GM12878 (cell line): ENCODE measurements around the gene C20orf144. TPM values are rescaled to one million over a fixed set of nuclear protein-coding genes. Genes with fewer than 3 reads are reported as not detected.

Source experiments
- ATAC-seq: fragments of 200-7000 bp; cut with Tn5 transposase; 3 replicates; pipeline ENCODE4 v1.9.1; 2020; ENCODE audit warnings: mild to moderate bottlenecking, moderate library complexity
- BruUV-seq: library from RNA; stranded (reverse); fragments of 400-500 nt; replicated peaks from 2 replicates; lab custom pipeline; 2021; lab: Mats Ljungman, UMichigan
- CTCF ChIA-PET: fragments of 300-600 bp; sonication (Branson Sonifier 250); formaldehyde crosslinking; extraction: SDS; loops from one replicate; lab custom pipeline; 2021; ENCODE audit warnings: inconsistent platforms; lab: Yijun Ruan, JAX
- POLR2A ChIA-PET: fragments of 350-600 bp; formaldehyde crosslinking; extraction: SDS; loops from one replicate; lab custom pipeline; 2021; ENCODE audit warnings: inconsistent platforms; lab: Charles Lee
- RAD21 ChIA-PET: fragments of 300-600 bp; sonication (Branson Sonifier 250); formaldehyde crosslinking; loops from one replicate; lab custom pipeline; 2023; ENCODE audit warnings: antibody characterized with exemption; ENCODE audit not compliant: unreplicated experiment; lab: Charles Lee
- SMC1A ChIA-PET: fragments of 300-600 bp; sonication (Branson Sonifier 250); formaldehyde crosslinking; loops from one replicate; lab custom pipeline; 2023; ENCODE audit not compliant: unreplicated experiment, uncharacterized antibody; lab: Charles Lee
- DNase-seq: peaks from one replicate; pipeline ENCODE4 v3.0.0-alpha.2; 2011; ENCODE audit warnings: low read depth, low spot score
- FAIRE-seq: peaks from 3 replicates; lab custom pipeline; 2011; peaks lifted over from hg19 to GRCh38; lab: Jason Lieb, UNC
- H2AFZ ChIP-seq: 2 replicates; pipeline ENCODE4 v1.6.0; 2011; ENCODE audit warnings: low read depth, low read length, control low read depth; ENCODE audit not compliant: control insufficient read depth
- H3K27ac ChIP-seq: 2 replicates; pipeline ENCODE4 v1.5.1; 2011; ENCODE audit warnings: control low read depth; ENCODE audit not compliant: control insufficient read depth, insufficient read depth
- H3K27me3 ChIP-seq, 2 experiments: replicated peaks in 1 of 2; 2 replicates each; pipeline versions ENCODE4 v1.6.0 to v1.6.1; 2011; ENCODE audit warnings: low read length in 1 of 2; ENCODE audit not compliant: control insufficient read depth in 2 of 2, insufficient read depth in 2 of 2
- H3K36me3 ChIP-seq, 2 experiments: 2 replicates each; pipeline ENCODE4 v1.5.1; 2011; ENCODE audit warnings: low read length in 1 of 2; ENCODE audit not compliant: control insufficient read depth in 2 of 2, insufficient read depth in 2 of 2
- H3K4me1 ChIP-seq: 2 replicates; pipeline ENCODE4 v1.6.1; 2011; ENCODE audit warnings: mild to moderate bottlenecking, low read length, moderate library complexity, mixed read lengths; ENCODE audit not compliant: control insufficient read depth, insufficient read depth
- H3K4me2 ChIP-seq: 2 replicates; pipeline ENCODE4 v1.6.0; 2011; ENCODE audit warnings: control low read depth; ENCODE audit not compliant: control insufficient read depth, insufficient read depth
- H3K4me3 ChIP-seq: fragments of 200-600 bp; sonication (generic); 2 replicates; pipeline ENCODE4 v1.5.1; 2016
- H3K79me2 ChIP-seq: 2 replicates; pipeline ENCODE4 v1.6.0; 2011; ENCODE audit warnings: low read length; ENCODE audit not compliant: control insufficient read depth, insufficient read depth
- H3K9ac ChIP-seq: 2 replicates; pipeline ENCODE4 v1.8.0; 2011; ENCODE audit warnings: low read length, control low read depth, mixed read lengths; ENCODE audit not compliant: control insufficient read depth, insufficient read depth
- H3K9me3 ChIP-seq: replicated peaks from 3 replicates; pipeline ENCODE4 v1.5.1; 2011; ENCODE audit warnings: mild to moderate bottlenecking, low read length; ENCODE audit not compliant: control insufficient read depth, insufficient read depth
- H4K20me1 ChIP-seq: 2 replicates; pipeline ENCODE4 v1.6.0; 2011; ENCODE audit not compliant: control insufficient read depth, insufficient read depth
- BMI1 ChIP-seq: fragments of 450-650 bp; IDR thresholded peaks from 2 replicates; pipeline ENCODE4 v1.6.1; 2016; ENCODE audit warnings: mild to moderate bottlenecking, moderate library complexity, borderline replicate concordance
- JUND ChIP-seq: IDR thresholded peaks from 2 replicates; pipeline ENCODE4 v1.6.1; 2012; ENCODE audit warnings: low read depth, mild to moderate bottlenecking, low read length, improper control_type of control experiment, moderate library complexity
- MYC ChIP-seq: IDR thresholded peaks from 2 replicates; pipeline ENCODE4 v1.6.1; 2011; ENCODE audit warnings: mild to moderate bottlenecking, low read length, moderate library complexity, inconsistent platforms; ENCODE audit not compliant: insufficient read depth, insufficient replicate concordance, insufficient read length, severe bottlenecking
- SREBF2 ChIP-seq: IDR thresholded peaks from 2 replicates; pipeline ENCODE4 v1.6.1; 2012; ENCODE audit warnings: mild to moderate bottlenecking, low read length
- TBL1XR1 ChIP-seq: IDR thresholded peaks from 2 replicates; pipeline ENCODE4 v1.6.1; 2012; ENCODE audit warnings: low read depth, low read length, improper control_type of control experiment
- USF1 ChIP-seq: IDR thresholded peaks from 2 replicates; pipeline ENCODE4 v1.6.1; 2011; ENCODE audit warnings: borderline replicate concordance, low read depth, mild to moderate bottlenecking, moderate library complexity, mixed read lengths, low read length; ENCODE audit not compliant: insufficient read depth; ENCODE audit errors: extremely low read length
- USF2 ChIP-seq: IDR thresholded peaks from 2 replicates; pipeline ENCODE4 v1.6.1; 2011; ENCODE audit warnings: low read depth, low read length, improper control_type of control experiment, borderline replicate concordance
- WGBS: methylation state at CpG from one replicate; pipeline ENCODE4 v1.1.6; 2016; ENCODE audit warnings: low lambda C conversion rate; ENCODE audit not compliant: insufficient replicate concordance, insufficient coverage; ENCODE audit errors: missing lambda C conversion rate; 5-methylcytosine and 5-hydroxymethylcytosine counted together
- in situ Hi-C: fragments of 300-500 bp; cut with MboI; formaldehyde crosslinking; loops from 9 replicates; pipeline ENCODE4 v1.14.3; 2018; ENCODE audit warnings: mixed read lengths
- intact Hi-C: fragments of 100-400 bp; cut with micrococcal nuclease; formaldehyde crosslinking; loops from one replicate; pipeline ENCODE4 v1.14.2; 2022; ENCODE audit not compliant: unreplicated experiment
- polyA plus RNA-seq, 11 experiments: library from polyadenylated mRNA; depleted of rRNA in 4 of 11; unstranded in 6 of 11; stranded (reverse) in 5 of 11; fragments of >200 nt; fragmentation: Nextera tagmentation in 4 of 11; fragmentation: Illumina TruSeq in 1 of 11; extraction: Ambion mirVana in 4 of 11; extraction: Trizol in 1 of 11; gene quantifications; 1 replicate in 1 of 11; 2 replicates in 10 of 11; pipeline versions ENCODE4 v1.2.1 to v1.2.3, GENCODE V29; 2011 to 2016; ENCODE audit warnings: inconsistent platforms in 2 of 11, missing spikeins in 2 of 11, low read depth in 1 of 11
- total RNA-seq, 4 experiments: library from RNA; depleted of rRNA in 3 of 4; stranded (reverse); fragments of >200 nt in 3 of 4; fragmentation: Illumina TruSeq in 1 of 4; extraction: Trizol in 1 of 4; gene quantifications; 2 replicates each; pipeline versions ENCODE4 v1.2.1 to v1.2.3, GENCODE V29; 2013 to 2021
- TF ChIP-seq, protein P1 (sequence below), 3 experiments: IDR thresholded peaks in 2 of 3; conservative IDR thresholded peaks in 1 of 3; 2 replicates each; pipeline ENCODE4 v1.5.1; 2011; ENCODE audit warnings: low read depth in 3 of 3, low read length in 3 of 3, mild to moderate bottlenecking in 3 of 3, control low read depth in 2 of 3, moderate library complexity in 2 of 3, inconsistent platforms in 1 of 3, mixed read lengths in 1 of 3; ENCODE audit not compliant: control insufficient read depth in 2 of 3, insufficient read depth in 1 of 3; ENCODE audit errors: extremely low read depth in 1 of 3
- TF ChIP-seq, protein P2 (sequence below): fragments of 450-650 bp; IDR thresholded peaks from 2 replicates; pipeline ENCODE4 v1.6.1; 2016; ENCODE audit warnings: mild to moderate bottlenecking

The C20orf144 gene
- total and polyA plus RNA-seq, 10 of the 15 experiments (the other 5 are each of a cell fraction or from before 2014, with no cell fraction given), result 0.04 to 0.62 (median 0.23) TPM; not detected in 2

GRCh38 chr20:33702861-33703260 lies 40.7 kb downstream of the C20orf144 start:
- Histone ChIP-seq H2AFZ (no peak overlapping the region), H3K9ac (no peak overlapping the region), H3K4me3 (no peak overlapping the region), H4K20me1 (no peaks in the 10 kb centered on the region), H3K36me3 (no peaks in the 10 kb centered on the region), H3K4me1 (no peaks in the 10 kb centered on the region), H3K79me2 (no peaks in the 10 kb centered on the region), H3K27ac (no peak overlapping the region), H3K4me2 (no peak overlapping the region), H3K27me3 (no peaks in the 10 kb centered on the region), H3K9me3 (no peaks in the 10 kb centered on the region)
- in situ Hi-C loops (no loop called here), intact Hi-C loops (no loop called here)
- FAIRE-seq (no peak), DNase-seq (no peak), ATAC-seq (no peak)
- 50% methylated on average over 5 of the region's 5 CpGs for WGBS
- ChIA-PET POLR2A (no interaction called here), CTCF (no interaction called here), SMC1A (no interaction called here), RAD21 (no interaction called here)
- BruUV-seq, result no TSS peak
- TF ChIP-seq MYC, result no peak
- no peak for TF ChIP-seq SREBF2
- TF ChIP-seq TBL1XR1, result no peak

DNA sequence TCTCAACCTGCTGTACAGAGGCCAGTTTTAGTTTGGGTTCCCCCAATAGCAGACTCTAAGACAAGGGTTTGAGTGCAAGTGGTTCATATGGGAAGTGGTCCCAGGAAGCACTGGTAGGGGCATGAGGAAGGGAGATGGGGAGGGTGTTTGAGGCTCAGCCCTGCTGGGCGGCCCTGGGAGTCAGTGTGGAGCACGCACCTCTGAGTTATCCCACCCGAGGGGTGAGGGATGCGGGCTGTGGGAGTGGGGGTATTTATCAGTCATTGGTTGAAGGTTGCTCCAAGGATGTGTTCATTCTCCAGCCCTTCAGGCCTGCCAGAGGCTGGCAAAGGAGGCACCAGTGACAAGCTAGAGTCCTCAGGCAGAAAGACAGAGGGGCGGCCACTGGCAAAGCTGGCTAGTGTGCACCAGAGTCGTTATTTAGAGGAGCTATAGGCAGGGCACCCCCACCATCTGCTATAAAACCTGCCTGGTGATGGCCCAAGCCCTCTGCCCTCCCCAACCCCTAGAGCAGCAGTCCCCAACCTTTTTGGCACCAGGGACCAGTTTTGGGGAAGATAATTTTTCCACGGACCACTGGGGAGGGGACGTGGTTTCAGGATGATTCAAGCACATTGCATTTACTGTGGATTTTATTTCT lies 41.5 kb downstream of the C20orf144 start:
- RAD21 ChIA-PET, result no interaction called here
- CTCF ChIA-PET, result no interaction called here
- WGBS, result 72% methylated on average over 8 of the region's 8 CpGs
- Histone ChIP-seq H3K4me2 (no peak overlapping the region), H3K36me3 (no peaks in the 10 kb centered on the region), H3K9ac (no peak overlapping the region), H3K4me1 (no peaks in the 10 kb centered on the region), H3K79me2 (no peaks in the 10 kb centered on the region), H3K9me3 (no peaks in the 10 kb centered on the region), H3K4me3 (no peak overlapping the region), H2AFZ (no peak overlapping the region), H4K20me1 (no peaks in the 10 kb centered on the region), H3K27ac (no peak overlapping the region), H3K27me3 (no peaks in the 10 kb centered on the region)
- TF ChIP-seq USF2 (no peak), USF1 (no peak), BMI1 (no peak), JUND (no peak)
- TF ChIP-seq, protein P1, sequence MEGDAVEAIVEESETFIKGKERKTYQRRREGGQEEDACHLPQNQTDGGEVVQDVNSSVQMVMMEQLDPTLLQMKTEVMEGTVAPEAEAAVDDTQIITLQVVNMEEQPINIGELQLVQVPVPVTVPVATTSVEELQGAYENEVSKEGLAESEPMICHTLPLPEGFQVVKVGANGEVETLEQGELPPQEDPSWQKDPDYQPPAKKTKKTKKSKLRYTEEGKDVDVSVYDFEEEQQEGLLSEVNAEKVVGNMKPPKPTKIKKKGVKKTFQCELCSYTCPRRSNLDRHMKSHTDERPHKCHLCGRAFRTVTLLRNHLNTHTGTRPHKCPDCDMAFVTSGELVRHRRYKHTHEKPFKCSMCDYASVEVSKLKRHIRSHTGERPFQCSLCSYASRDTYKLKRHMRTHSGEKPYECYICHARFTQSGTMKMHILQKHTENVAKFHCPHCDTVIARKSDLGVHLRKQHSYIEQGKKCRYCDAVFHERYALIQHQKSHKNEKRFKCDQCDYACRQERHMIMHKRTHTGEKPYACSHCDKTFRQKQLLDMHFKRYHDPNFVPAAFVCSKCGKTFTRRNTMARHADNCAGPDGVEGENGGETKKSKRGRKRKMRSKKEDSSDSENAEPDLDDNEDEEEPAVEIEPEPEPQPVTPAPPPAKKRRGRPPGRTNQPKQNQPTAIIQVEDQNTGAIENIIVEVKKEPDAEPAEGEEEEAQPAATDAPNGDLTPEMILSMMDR (IDR thresholded peaks at IDR 0.05 in 2 of 3, conservative IDR thresholded peaks at IDR 0.05 in 1 of 3; ENCODE audit: control insufficient read depth in 2 of 3, extremely low read depth in 1 of 3, insufficient read depth in 1 of 3, low read depth in 3 of 3, low read length in 3 of 3), result no peak
- TF ChIP-seq, protein P2, sequence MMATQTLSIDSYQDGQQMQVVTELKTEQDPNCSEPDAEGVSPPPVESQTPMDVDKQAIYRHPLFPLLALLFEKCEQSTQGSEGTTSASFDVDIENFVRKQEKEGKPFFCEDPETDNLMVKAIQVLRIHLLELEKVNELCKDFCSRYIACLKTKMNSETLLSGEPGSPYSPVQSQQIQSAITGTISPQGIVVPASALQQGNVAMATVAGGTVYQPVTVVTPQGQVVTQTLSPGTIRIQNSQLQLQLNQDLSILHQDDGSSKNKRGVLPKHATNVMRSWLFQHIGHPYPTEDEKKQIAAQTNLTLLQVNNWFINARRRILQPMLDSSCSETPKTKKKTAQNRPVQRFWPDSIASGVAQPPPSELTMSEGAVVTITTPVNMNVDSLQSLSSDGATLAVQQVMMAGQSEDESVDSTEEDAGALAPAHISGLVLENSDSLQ, result no peak
- in situ Hi-C loops, result no loop called here
- ATAC-seq (no peak), FAIRE-seq (no peak), DNase-seq (no peak)
- SMC1A ChIA-PET, result no interaction called here
- BruUV-seq, result no TSS peak
- POLR2A ChIA-PET, result no interaction called here
- intact Hi-C loops, result no loop called here
